Right lobe of liver (tissue), 6 donors: Measurements from ENCODE around the gene NAP1L5. TPM values are rescaled to one million over a fixed set of nuclear protein-coding genes. Genes with fewer than 3 reads are reported as not detected.

ENCODE experiments used
- ATAC-seq, 4 donors: fragments of 200-7000 bp; cut with Tn5 transposase; one replicate each; pipeline ENCODE4 v1.9.1; 2020; ENCODE audit warnings: mild to moderate bottlenecking in 4 of 4, moderate library complexity in 4 of 4
- DNase-seq, 3 donors: peaks; one replicate each; pipeline ENCODE4 v3.0.0-alpha.2; 2020
- H3K27ac ChIP-seq, 3 donors: fragments of 200-600 bp; one replicate each; pipeline ENCODE4 v1.8.0; 2022
- H3K27me3 ChIP-seq, 2 donors: fragments of 200-600 bp; one replicate each; pipeline ENCODE4 v1.8.0; 2022
- H3K36me3 ChIP-seq, 4 donors: fragments of 200-600 bp; sonication (generic) in 1 of 4; one replicate each; pipeline versions ENCODE4 v1.5.1 to v1.8.0; 2017 to 2022; ENCODE audit warnings: control low read depth in 1 of 4
- H3K4me1 ChIP-seq, 4 donors: fragments of 200-600 bp; sonication (generic) in 1 of 4; one replicate each; pipeline versions ENCODE4 v1.5.1 to v1.8.0; 2017 to 2022; ENCODE audit warnings: control low read depth in 1 of 4
- H3K4me3 ChIP-seq, 3 donors: fragments of 200-600 bp; one replicate each; pipeline ENCODE4 v1.8.0; 2022
- H3K9me3 ChIP-seq, 4 donors: fragments of 200-600 bp; sonication (generic) in 1 of 4; one replicate each; pipeline versions ENCODE4 v1.5.1 to v1.8.0; 2017 to 2022; ENCODE audit warnings: control low read depth in 1 of 4
- CTCF ChIP-seq, 4 donors: fragments of 200-600 bp in 3 of 4; fragments of 450-650 bp in 1 of 4; IDR thresholded peaks; one replicate each; pipeline versions ENCODE4 v1.5.1 to v1.8.0; 2016 to 2022; ENCODE audit warnings: antibody characterized with exemption in 4 of 4, mild to moderate bottlenecking in 2 of 4
- POLR2A ChIP-seq: fragments of 450-650 bp; IDR thresholded peaks from one replicate; pipeline ENCODE4 v1.6.1; 2017; ENCODE audit warnings: antibody characterized with exemption, mild to moderate bottlenecking
- WGBS: methylation state at CpG from one replicate; pipeline ENCODE4 v1.1.6; 2018; ENCODE audit warnings: low coverage, low lambda C conversion rate; ENCODE audit not compliant: insufficient coverage; ENCODE audit errors: missing lambda C conversion rate; 5-methylcytosine and 5-hydroxymethylcytosine counted together
- intact Hi-C, 2 donors: fragments of 100-400 bp; cut with DNase I; formaldehyde crosslinking; loops; one replicate each; pipeline versions ENCODE4 v1.11.2 to v1.14.1; 2022
- small RNA-seq, 2 experiments: library from RNA; depleted of rRNA; stranded (forward); fragments of <200 nt; gene quantifications; one replicate each; pipeline ENCODE3, GENCODE V24; 2016
- total RNA-seq, 6 experiments: library from RNA; depleted of rRNA in 2 of 6; stranded (reverse); fragments of >200 nt in 2 of 6; fragmentation: NEBNext Ultra II Directional in 3 of 6; extraction: Animal tissue kit (Norgen Biotek cat#: 25700) in 3 of 6; gene quantifications; one replicate each; pipeline versions ENCODE4 v1.1.0 to v1.2.4, GENCODE V29; 2016 to 2023
- donor health status: DM: no; HTN: yes; CAD: no.
- donor health status: DM: no; HTN: no; CAD: no.
- donor health status: DM: no; HTN: no; CAD: no.
- donor health status: DM: no; HTN: yes; CAD: no.
- donor health status: DM: no; HTN: yes; CAD: no.

Gene NAP1L5
- total RNA-seq, 6 experiments from 2014 or later, result 1.8 to 5.7 (median 3.0) TPM

- H3K27ac ChIP-seq, result no peak overlapping the region
- DNase-seq, result no peak
- TF ChIP-seq CTCF (IDR thresholded peaks at IDR 0.05), result no peak
- no peak for TF ChIP-seq POLR2A
- no peaks in the 10 kb centered on the region for H3K27me3 ChIP-seq
- intact Hi-C loops, result no loop called here
- WGBS, result 84% methylated on average over 7 of the region's 7 CpGs
- H3K4me3 ChIP-seq, result no peak overlapping the region
- no peaks in the 10 kb centered on the region for H3K36me3 ChIP-seq
- ATAC-seq, result no peak
- H3K4me1 ChIP-seq, result no peaks in the 10 kb centered on the region
- no peaks in the 10 kb centered on the region for H3K9me3 ChIP-seq
These were observed 50.9 kb downstream of the NAP1L5 start for GRCh38 chr4:88646528-88647280.

- ATAC-seq, result no peak
- intact Hi-C loops, result no loop called here
- H3K27ac ChIP-seq, result no peak overlapping the region
These were observed 51.6 kb downstream of the NAP1L5 start for GRCh38 chr4:88645994-88646393.

More at GRCh38 chr4:88645994-88646393, 51.6 kb downstream of the NAP1L5 start:
- Histone ChIP-seq H3K36me3 (no peaks in the 10 kb centered on the region), H3K4me3 (no peak overlapping the region), H3K9me3 (no peaks in the 10 kb centered on the region), H3K27me3 (no peaks in the 10 kb centered on the region), H3K4me1 (no peaks in the 10 kb centered on the region)
- TF ChIP-seq CTCF (IDR thresholded peaks at IDR 0.05) (no peak), POLR2A (no peak)
- DNase-seq, result no peak
- WGBS, result 87% methylated on average over 1 of the region's 1 CpG

Small RNA genes lying within 50 kb of the gene (small RNA-seq; reads per million reads assigned to genes)
- 0 reads per million in 2 experiments for gene RF02115
- gene RNU6-33P, result 0.13 to 0.19 reads per million in 2 experiments

Other genes starting within 250 kb of the NAP1L5 start
- 1 to 10 TPM; 1.5 to 5.8 (median 1.8) TPM for gene HERC5, start 240.7 kb downstream of the NAP1L5 start, total RNA-seq
- gene PYURF, start 174.1 kb downstream of the NAP1L5 start, total RNA-seq, result 10 to 100 TPM; 32.2 to 53.8 (median 44.7) TPM
- 10 to 100 TPM in 4 of 6 experiments, 1 to 10 TPM in 2; 7.2 to 15.3 (median 10.9) TPM for gene HERC3, start 105.3 kb downstream of the NAP1L5 start, total RNA-seq